ENCODE results near the gene CABCOCO1.

CABCOCO1 gene

GRCh38 chr10:61642676-61643075 lies 20.1 kb upstream of the CABCOCO1 start:
- H3K4me3 ChIP-seq (ENCODE audit: low read length in 2 of 2) = no peak overlapping the region
- no peak overlapping the region for H3K27ac ChIP-seq (ENCODE audit: low read length)
- no peaks in the 10 kb centered on the region for H3K9me3 ChIP-seq (ENCODE audit: control insufficient read depth in 2 of 2, low read length in 2 of 2)
- H3K4me1 ChIP-seq (ENCODE audit: control insufficient read depth, insufficient read depth, low read length) = no peaks in the 10 kb centered on the region
- no peaks in the 10 kb centered on the region for H3K27me3 ChIP-seq (ENCODE audit: control insufficient read depth in 1 of 2, insufficient read depth in 2 of 2, low read length in 2 of 2)
- H3K9ac ChIP-seq (ENCODE audit: low read length in 2 of 2) = no peak overlapping the region
- no peaks in the 10 kb centered on the region for H3K36me3 ChIP-seq (ENCODE audit: control insufficient read depth in 2 of 2, insufficient read depth in 2 of 2, low read length in 2 of 2)

DNA sequence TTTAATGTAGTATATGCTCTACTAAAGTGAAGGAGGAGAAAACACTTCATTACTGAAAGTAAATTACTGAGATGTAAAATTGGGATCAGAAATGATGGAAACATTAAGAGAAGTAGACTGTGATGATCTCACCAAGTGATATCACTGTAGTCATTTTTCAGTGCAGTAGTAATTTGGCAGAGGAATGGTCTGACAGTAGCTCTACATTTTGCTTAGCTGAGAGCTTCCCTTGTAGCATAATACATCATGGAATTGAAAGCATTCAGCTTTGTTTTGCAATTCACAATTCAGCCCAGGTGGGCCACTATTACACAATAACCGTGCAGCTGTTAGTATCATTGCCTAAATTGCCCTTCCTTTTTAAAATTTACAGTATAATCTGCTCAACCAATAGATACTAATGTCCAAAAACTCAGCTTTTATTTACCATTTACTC lies 19.4 kb upstream of the CABCOCO1 start:
- Histone ChIP-seq H3K4me1 (ENCODE audit: control insufficient read depth, insufficient read depth, low read length) (no peaks in the 10 kb centered on the region), H3K9me3 (ENCODE audit: control insufficient read depth in 2 of 2, low read length in 2 of 2) (no peaks in the 10 kb centered on the region), H3K36me3 (ENCODE audit: control insufficient read depth in 2 of 2, insufficient read depth in 2 of 2, low read length in 2 of 2) (no peaks in the 10 kb centered on the region), H3K9ac (ENCODE audit: low read length in 2 of 2) (no peak overlapping the region), H3K27ac (ENCODE audit: low read length) (no peak overlapping the region), H3K27me3 (ENCODE audit: control insufficient read depth in 1 of 2, insufficient read depth in 2 of 2, low read length in 2 of 2) (no peaks in the 10 kb centered on the region), H3K4me3 (ENCODE audit: low read length in 2 of 2) (no peak overlapping the region)

DNA sequence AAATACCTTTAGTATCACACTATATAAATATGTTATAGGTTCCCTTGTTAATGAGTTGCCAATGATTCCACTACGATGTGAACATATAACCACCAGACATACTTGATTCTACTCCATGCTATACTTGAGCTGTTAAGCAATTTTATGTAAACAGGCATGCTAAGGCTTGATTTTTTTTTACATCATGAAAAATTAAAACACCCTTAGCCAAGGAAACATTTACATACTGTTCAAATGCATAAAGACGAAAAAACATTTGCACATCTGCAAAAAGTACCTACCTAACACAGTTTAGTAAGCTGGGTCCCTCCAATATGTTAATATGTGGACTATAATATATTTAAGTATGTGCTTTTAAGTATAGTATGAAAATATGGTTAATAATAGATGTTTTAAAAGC lies 9.0 kb upstream of the CABCOCO1 start:
- H3K36me3 ChIP-seq (ENCODE audit: control insufficient read depth in 2 of 2, insufficient read depth in 2 of 2, low read length in 2 of 2) = no peaks in the 10 kb centered on the region
- no peak overlapping the region for H3K27ac ChIP-seq (ENCODE audit: low read length)
- H3K4me1 ChIP-seq (ENCODE audit: control insufficient read depth, insufficient read depth, low read length) = no peaks in the 10 kb centered on the region
- H3K27me3 ChIP-seq (ENCODE audit: control insufficient read depth in 1 of 2, insufficient read depth in 2 of 2, low read length in 2 of 2) = no peaks in the 10 kb centered on the region
- no peak overlapping the region for H3K9ac ChIP-seq (ENCODE audit: low read length in 2 of 2)
- no peaks in the 10 kb centered on the region for H3K9me3 ChIP-seq (ENCODE audit: control insufficient read depth in 2 of 2, low read length in 2 of 2)
- H3K4me3 ChIP-seq (ENCODE audit: low read length in 2 of 2) = no peak overlapping the region

DNA sequence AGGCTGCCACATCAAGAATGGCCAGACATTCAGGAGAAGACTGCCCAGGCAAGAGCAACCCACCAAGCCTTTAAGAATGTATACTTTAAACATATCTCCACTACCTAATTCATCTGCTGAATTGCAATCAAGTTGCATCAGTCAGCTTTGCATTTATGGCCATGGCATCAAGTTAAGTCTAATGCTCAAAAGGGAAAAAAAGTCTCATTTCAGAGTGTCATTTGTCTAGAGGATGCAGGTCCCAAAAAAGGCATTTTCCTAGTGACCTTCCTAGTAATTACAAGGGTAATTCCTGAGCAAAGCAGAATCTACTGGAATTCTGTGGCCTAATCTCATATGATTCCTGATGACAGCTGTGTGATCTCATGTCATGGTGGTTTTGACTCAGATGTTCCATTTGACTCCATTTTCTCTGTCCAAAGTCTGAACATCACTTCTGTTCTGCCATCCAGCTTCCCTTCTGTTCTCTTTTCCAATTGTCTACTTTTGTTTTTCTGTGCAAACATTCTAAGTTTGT lies 7.3 kb upstream of the CABCOCO1 start:
- no peaks in the 10 kb centered on the region for H3K36me3 ChIP-seq (ENCODE audit: control insufficient read depth in 2 of 2, insufficient read depth in 2 of 2, low read length in 2 of 2)
- H3K27ac ChIP-seq (ENCODE audit: low read length) = no peak overlapping the region
- H3K27me3 ChIP-seq (ENCODE audit: control insufficient read depth in 1 of 2, insufficient read depth in 2 of 2, low read length in 2 of 2) = no peaks in the 10 kb centered on the region
- no peak overlapping the region for H3K9ac ChIP-seq (ENCODE audit: low read length in 2 of 2)
- H3K4me3 ChIP-seq (ENCODE audit: low read length in 2 of 2) = no peak overlapping the region
- H3K9me3 ChIP-seq (ENCODE audit: control insufficient read depth in 2 of 2, low read length in 2 of 2) = no peaks in the 10 kb centered on the region
- H3K4me1 ChIP-seq (ENCODE audit: control insufficient read depth, insufficient read depth, low read length) = no peaks in the 10 kb centered on the region

- no peaks in the 10 kb centered on the region for H3K9me3 ChIP-seq (ENCODE audit: control insufficient read depth in 2 of 2, low read length in 2 of 2)
- no peaks in the 10 kb centered on the region for H3K36me3 ChIP-seq (ENCODE audit: control insufficient read depth in 2 of 2, insufficient read depth in 2 of 2, low read length in 2 of 2)
- no peak overlapping the region for H3K27ac ChIP-seq (ENCODE audit: low read length)
- H3K27me3 ChIP-seq (ENCODE audit: control insufficient read depth in 1 of 2, insufficient read depth in 2 of 2, low read length in 2 of 2) = no peaks in the 10 kb centered on the region
- H3K4me3 ChIP-seq (ENCODE audit: low read length in 2 of 2) = peak overlapping the region in 1 of 2 donors; percentile 73
- no peaks in the 10 kb centered on the region for H3K4me1 ChIP-seq (ENCODE audit: control insufficient read depth, insufficient read depth, low read length)
- no peak overlapping the region for H3K9ac ChIP-seq (ENCODE audit: low read length in 2 of 2)
Observed at GRCh38 chr10:61663466-61663865, 737 bp downstream of the CABCOCO1 start.

DNA sequence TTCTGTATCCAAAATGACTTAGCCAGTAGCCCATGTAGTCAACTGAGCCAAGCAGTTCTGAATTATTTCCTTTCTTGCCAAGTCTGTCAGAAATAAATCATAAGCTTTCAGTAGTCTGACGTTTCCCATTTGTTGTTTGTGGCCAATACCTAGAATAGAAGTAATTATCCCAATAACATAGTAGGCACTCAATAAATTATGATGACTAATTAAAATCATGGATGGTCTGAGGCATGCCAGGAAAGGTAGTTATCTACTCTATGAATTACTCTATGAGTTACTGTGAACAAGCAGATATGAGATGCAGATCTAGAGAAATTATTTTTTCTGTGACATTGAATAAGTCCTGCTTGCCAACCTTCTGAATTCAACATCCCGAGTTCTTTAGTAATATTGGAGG lies 2.3 kb downstream of the CABCOCO1 start:
- H3K36me3 ChIP-seq (ENCODE audit: control insufficient read depth in 2 of 2, insufficient read depth in 2 of 2, low read length in 2 of 2) = no peaks in the 10 kb centered on the region
- H3K27me3 ChIP-seq (ENCODE audit: control insufficient read depth in 1 of 2, insufficient read depth in 2 of 2, low read length in 2 of 2) = no peaks in the 10 kb centered on the region
- no peaks in the 10 kb centered on the region for H3K4me1 ChIP-seq (ENCODE audit: control insufficient read depth, insufficient read depth, low read length)
- H3K4me3 ChIP-seq (ENCODE audit: low read length in 2 of 2) = no peak overlapping the region
- no peaks in the 10 kb centered on the region for H3K9me3 ChIP-seq (ENCODE audit: control insufficient read depth in 2 of 2, low read length in 2 of 2)
- no peak overlapping the region for H3K27ac ChIP-seq (ENCODE audit: low read length)
- H3K9ac ChIP-seq (ENCODE audit: low read length in 2 of 2) = no peak overlapping the region

DNA sequence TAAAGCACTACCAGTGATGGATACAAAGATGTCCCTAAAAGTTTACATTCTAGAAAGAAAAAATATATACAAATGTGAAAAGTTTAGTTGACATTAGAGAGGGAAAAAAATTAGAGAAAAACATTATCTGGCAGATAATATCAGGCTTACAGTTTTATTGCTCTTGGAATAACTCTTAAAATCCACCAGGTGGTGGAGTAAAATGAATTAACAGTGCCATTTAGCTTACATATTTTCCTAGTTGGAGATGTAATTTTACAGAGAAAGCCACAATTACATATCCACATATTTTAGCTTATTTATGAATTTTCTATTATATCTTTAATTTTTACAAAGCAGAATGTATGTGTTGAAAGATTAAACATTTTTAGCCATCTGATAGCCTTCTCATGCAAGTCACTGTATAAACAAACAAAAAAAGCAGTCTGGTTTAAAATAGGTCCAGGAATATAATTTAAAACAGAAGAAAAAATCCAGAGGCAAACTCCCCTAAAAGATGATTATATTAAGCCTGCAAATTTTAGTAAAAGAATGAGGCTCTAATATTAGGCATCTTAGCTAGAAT lies 6.5 kb downstream of the CABCOCO1 start:
- Histone ChIP-seq H3K4me1 (ENCODE audit: control insufficient read depth, insufficient read depth, low read length) (no peaks in the 10 kb centered on the region), H3K27me3 (ENCODE audit: control insufficient read depth in 1 of 2, insufficient read depth in 2 of 2, low read length in 2 of 2) (no peaks in the 10 kb centered on the region), H3K4me3 (ENCODE audit: low read length in 2 of 2) (no peak overlapping the region), H3K36me3 (ENCODE audit: control insufficient read depth in 2 of 2, insufficient read depth in 2 of 2, low read length in 2 of 2) (no peaks in the 10 kb centered on the region), H3K27ac (ENCODE audit: low read length) (no peak overlapping the region), H3K9ac (ENCODE audit: low read length in 2 of 2) (no peak overlapping the region), H3K9me3 (ENCODE audit: control insufficient read depth in 2 of 2, low read length in 2 of 2) (no peaks in the 10 kb centered on the region)

DNA sequence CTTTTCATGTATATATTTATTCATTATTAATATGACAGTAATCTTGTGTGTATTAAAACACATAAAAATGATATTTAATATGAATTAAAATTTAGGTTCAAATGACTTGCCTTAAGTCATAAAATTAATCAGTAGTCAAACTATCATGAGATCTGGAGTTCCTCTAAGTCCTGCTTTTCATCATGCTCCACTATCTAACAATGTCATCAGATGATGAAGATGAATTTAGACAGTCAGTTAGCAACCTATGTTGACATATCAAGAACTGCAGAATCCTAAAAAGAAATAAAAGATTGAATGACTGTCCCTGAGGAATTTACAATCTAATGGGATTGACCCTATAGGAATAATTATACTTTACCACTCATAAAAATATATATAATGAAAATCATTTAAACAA lies 7.1 kb downstream of the CABCOCO1 start:
- Histone ChIP-seq H3K27me3 (ENCODE audit: control insufficient read depth in 1 of 2, insufficient read depth in 2 of 2, low read length in 2 of 2) (no peaks in the 10 kb centered on the region), H3K4me1 (ENCODE audit: control insufficient read depth, insufficient read depth, low read length) (no peaks in the 10 kb centered on the region), H3K9me3 (ENCODE audit: control insufficient read depth in 2 of 2, low read length in 2 of 2) (no peaks in the 10 kb centered on the region), H3K36me3 (ENCODE audit: control insufficient read depth in 2 of 2, insufficient read depth in 2 of 2, low read length in 2 of 2) (no peaks in the 10 kb centered on the region), H3K27ac (ENCODE audit: low read length) (no peak overlapping the region), H3K4me3 (ENCODE audit: low read length in 2 of 2) (no peak overlapping the region), H3K9ac (ENCODE audit: low read length in 2 of 2) (no peak overlapping the region)

DNA sequence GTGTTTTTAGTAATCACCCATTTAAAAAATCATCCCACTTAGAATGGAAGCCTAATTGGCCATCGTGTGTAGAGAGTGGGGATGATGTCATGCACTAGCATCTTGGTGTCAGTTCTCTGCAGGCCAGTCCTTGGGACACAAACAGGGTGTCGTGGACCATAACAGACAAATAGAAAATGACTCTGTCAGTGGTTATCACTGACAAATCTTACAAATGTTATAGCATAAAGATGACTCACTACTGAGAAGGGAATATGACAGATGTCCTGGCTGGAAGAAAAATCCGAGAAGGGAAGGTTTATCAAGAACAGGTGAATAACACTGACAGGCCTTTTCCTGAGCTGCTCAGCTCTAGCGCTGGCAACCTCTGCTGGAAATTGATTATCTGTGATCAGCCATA lies 10.6 kb downstream of the CABCOCO1 start:
- H3K4me3 ChIP-seq (ENCODE audit: low read length in 2 of 2) = no peak overlapping the region
- H3K9ac ChIP-seq (ENCODE audit: low read length in 2 of 2) = no peak overlapping the region
- no peak overlapping the region for H3K27ac ChIP-seq (ENCODE audit: low read length)
- no peaks in the 10 kb centered on the region for H3K9me3 ChIP-seq (ENCODE audit: control insufficient read depth in 2 of 2, low read length in 2 of 2)
- no peaks in the 10 kb centered on the region for H3K27me3 ChIP-seq (ENCODE audit: control insufficient read depth in 1 of 2, insufficient read depth in 2 of 2, low read length in 2 of 2)
- no peaks in the 10 kb centered on the region for H3K4me1 ChIP-seq (ENCODE audit: control insufficient read depth, insufficient read depth, low read length)
- no peaks in the 10 kb centered on the region for H3K36me3 ChIP-seq (ENCODE audit: control insufficient read depth in 2 of 2, insufficient read depth in 2 of 2, low read length in 2 of 2)

DNA sequence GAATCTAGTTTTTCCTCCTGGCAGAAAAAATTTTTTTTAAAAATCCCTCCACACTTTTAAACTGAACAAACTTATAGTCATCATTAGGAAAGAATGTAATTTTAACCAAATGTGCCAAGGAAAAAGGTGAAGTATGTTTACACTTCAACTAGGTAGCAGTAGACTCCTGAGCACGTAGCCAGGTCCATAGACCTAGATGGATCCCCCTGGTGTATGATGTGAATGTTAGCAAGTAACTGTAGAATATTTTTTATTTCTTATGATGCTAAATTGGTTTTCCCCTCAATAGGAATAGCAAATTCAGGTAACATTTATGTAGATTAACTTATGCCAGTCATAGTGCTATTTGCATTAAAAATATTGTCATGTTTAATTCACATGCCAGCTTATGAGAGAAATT lies 19.6 kb downstream of the CABCOCO1 start:
- no peak overlapping the region for H3K4me3 ChIP-seq (ENCODE audit: low read length in 2 of 2)
- no peaks in the 10 kb centered on the region for H3K4me1 ChIP-seq (ENCODE audit: control insufficient read depth, insufficient read depth, low read length)
- no peaks in the 10 kb centered on the region for H3K9me3 ChIP-seq (ENCODE audit: control insufficient read depth in 2 of 2, low read length in 2 of 2)
- no peaks in the 10 kb centered on the region for H3K36me3 ChIP-seq (ENCODE audit: control insufficient read depth in 2 of 2, insufficient read depth in 2 of 2, low read length in 2 of 2)
- H3K9ac ChIP-seq (ENCODE audit: low read length in 2 of 2) = no peak overlapping the region
- no peak overlapping the region for H3K27ac ChIP-seq (ENCODE audit: low read length)
- no peaks in the 10 kb centered on the region for H3K27me3 ChIP-seq (ENCODE audit: control insufficient read depth in 1 of 2, insufficient read depth in 2 of 2, low read length in 2 of 2)

GRCh38 chr10:61683319-61683718 lies 20.6 kb downstream of the CABCOCO1 start:
- Histone ChIP-seq H3K4me1 (ENCODE audit: control insufficient read depth, insufficient read depth, low read length) (no peaks in the 10 kb centered on the region), H3K9me3 (ENCODE audit: control insufficient read depth in 2 of 2, low read length in 2 of 2) (no peaks in the 10 kb centered on the region), H3K27me3 (ENCODE audit: control insufficient read depth in 1 of 2, insufficient read depth in 2 of 2, low read length in 2 of 2) (no peaks in the 10 kb centered on the region), H3K27ac (ENCODE audit: low read length) (no peak overlapping the region), H3K9ac (ENCODE audit: low read length in 2 of 2) (no peak overlapping the region), H3K4me3 (ENCODE audit: low read length in 2 of 2) (no peak overlapping the region), H3K36me3 (ENCODE audit: control insufficient read depth in 2 of 2, insufficient read depth in 2 of 2, low read length in 2 of 2) (no peaks in the 10 kb centered on the region)
